GM21576 (cell line): ENCODE results near the gene EDC3.

Experiments
- ATAC-seq: cut with Tn5 transposase; IDR thresholded peaks from one replicate; pipeline ENCODE4 v1.9.1; 2021; ENCODE audit warnings: mild to moderate bottlenecking, moderate library complexity; ENCODE audit not compliant: unreplicated experiment

Gene EDC3

DNA sequence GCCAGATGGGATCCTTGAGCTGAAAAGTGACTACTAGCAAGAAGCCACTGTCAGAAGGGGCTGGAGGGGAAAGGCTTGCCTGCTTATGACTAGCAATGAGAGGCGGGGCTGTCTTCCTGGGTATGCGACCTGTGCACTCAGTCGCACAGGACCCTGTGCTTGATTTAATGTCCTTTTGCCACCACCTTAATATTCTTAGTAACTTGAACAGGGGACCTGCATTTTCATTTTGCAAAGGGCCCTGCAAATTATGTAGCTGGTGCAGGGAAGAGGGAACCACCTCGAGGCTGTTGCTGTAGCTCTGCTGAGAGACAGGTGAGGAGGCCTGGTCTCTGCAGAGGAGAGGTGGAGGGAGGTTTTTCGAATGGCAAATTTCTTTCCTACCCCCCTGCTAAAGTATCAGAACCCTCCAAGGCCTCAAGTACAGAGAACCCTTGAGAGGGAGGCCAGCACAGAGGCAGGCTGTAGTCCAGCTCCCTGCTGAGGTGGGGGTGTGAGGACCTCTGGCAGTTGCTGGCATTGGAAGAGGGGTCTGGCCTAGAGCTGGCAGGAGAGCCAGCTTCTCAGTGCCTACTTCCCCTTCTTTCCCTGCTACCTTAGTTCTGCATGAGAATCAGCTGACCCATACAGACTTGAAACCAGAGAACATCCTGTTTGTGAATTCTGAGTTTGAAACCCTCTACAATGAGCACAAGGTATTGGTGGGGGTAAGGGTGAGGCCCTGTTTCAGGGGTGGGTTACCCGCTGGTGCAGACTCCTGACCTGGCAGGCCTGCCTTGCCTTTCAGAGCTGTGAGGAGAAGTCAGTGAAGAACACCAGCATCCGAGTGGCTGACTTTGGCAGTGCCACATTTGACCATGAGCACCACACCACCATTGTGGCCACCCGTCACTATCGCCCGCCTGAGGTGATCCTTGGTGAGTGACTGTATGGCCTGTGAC, 68.8 kb downstream of the EDC3 start:
- peak; percentile 54 for ATAC-seq

GRCh38 chr15:74626336-74626735, 69.5 kb downstream of the EDC3 start:
- ATAC-seq: no peak

DNA sequence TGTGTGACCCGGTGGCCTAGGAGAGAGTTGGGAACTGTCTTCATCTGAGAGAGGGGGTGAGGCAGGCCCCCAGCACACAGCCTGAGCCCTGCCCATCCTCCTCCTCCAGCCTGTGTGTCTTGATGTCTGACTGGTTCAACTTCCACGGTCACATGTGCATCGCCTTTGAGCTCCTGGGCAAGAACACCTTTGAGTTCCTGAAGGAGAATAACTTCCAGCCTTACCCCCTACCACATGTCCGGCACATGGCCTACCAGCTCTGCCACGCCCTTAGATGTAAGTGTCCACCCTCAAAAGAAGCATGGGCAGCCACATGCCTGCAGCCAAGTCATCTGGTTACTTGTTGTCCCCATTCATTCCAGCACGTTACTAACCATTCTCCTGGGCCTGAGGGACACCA, 70.1 kb downstream of the EDC3 start:
- no peak for ATAC-seq

DNA sequence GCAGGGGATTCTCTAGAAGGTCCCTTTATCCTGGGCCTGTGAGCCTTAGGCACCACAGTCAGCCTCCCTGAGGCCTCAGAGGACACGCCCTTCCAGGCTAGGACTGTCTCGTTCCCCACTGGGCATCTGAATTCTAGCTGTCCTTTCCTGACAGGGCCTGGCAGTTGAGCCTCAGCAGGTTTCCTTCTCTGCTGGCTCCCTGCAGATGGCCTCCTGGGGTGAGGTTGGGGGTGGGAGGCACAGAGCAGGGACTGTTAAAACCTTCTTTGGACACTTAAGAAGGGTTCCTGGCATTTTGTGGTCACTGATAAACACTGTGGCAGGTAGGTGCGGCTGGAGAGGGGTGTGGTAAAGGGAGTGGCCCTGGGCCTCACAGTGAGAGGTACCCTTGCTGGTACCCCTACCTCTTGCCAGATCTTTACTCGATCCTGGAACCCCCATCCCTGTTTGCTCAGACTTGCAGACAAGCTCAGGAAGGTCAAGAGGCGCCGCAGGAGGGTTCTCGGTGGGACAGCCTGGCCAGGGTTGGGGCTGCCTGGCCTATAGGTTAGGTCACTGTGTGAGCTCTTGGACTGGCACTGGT, 71.7 kb downstream of the EDC3 start:
- ATAC-seq: no peak

DNA sequence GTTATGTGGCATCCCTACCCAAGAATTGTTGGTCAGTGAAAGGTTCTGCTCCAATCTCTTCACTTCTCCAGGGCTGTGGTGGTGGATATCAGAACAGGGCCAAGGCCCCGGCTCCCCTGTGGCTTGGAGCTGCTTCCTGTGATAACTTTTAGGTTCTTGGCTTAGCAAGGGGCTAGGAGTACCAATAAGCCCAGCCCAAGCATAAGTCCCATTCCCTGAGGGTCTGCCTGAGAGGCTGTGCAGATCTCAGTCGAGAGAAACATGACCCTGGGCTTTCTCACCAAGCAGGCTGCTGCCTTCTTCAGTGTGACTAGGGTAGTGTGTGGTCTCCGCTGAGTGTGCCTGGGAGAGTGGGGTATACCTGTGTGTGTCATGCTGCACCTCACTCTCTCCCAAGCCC, 73.1 kb downstream of the EDC3 start:
- ATAC-seq: no peak

DNA sequence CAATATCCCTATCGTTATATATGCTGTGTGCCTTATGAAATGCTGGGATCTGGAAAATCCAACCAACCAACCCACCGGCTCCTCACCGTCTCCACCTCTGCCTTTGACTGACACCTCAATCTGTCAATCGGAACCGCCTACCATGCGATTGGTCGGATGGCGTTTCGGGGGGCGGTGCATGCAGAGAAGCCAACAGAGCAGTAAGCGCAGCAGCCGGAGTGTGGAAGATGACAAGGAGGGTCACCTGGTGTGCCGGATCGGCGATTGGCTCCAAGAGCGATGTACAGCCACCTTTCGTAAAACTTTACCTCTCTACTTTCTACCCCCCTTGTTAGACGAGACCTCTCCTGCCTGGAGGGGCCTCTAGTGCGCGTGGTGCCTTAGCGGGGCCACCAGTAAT, 73.9 kb downstream of the EDC3 start:
- ATAC-seq: no peak

- ATAC-seq: no peak
Observed at GRCh38 chr15:74621546-74621920, 74.3 kb downstream of the EDC3 start.

- peak; percentile 49 for ATAC-seq
Observed at GRCh38 chr15:74620636-74621545, 74.9 kb downstream of the EDC3 start.

GRCh38 chr15:74619916-74620635, 75.7 kb downstream of the EDC3 start:
- ATAC-seq: no peak

DNA sequence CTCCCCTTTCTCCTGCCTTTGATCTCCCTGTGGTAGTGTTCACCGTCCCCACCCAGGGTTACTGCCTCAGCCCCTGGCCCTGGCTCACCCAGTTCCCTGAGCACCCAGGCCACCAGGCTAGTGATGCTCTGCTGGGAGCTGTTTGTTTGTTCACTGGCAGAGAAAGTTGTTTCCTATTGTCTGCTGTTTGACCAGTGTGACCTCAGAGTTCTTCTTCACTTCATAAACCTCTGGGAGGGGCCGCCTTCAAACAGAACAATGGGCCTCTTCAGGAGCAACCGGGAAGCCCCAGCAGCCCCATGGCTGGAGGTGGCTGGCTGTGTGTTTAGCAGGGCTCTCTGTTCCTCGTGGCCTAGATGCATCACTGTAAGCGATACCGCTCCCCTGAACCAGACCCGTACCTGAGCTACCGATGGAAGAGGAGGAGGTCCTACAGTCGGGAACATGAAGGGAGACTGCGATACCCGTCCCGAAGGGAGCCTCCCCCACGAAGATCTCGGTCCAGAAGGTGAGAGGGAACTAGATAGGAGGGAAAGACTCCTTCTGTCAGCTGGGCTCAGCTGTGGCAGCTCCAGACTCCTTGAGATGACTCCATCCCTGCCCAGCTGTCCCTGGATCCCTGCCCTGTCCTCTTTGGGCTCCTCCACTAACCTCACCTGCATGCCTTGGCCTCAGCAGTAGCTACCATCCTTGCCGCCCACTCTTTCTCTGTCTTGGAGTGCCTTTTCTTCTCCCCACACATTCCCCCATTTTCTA, 76.8 kb downstream of the EDC3 start:
- no peak for ATAC-seq

DNA sequence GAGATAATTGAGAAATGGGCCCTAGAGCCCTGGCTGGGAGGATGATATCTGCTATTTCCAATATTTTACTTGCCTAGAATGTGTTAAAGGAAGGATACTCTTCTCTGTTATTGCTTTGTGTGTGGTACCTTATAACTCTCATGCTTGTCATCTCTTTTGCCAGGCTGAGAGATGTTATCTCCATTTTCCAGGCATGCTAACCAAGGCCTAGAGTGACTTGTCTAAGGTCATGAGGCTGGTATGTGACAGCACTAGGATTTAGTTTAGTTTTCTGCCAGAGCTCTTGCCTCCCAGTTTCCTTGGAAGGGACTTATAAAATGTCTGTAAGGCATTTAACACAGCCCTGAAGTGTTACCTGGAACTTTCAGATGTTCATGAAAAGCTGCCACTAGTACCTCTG, 78.8 kb downstream of the EDC3 start:
- ATAC-seq: no peak

GRCh38 chr15:74616366-74616939, 79.4 kb downstream of the EDC3 start:
- ATAC-seq: no peak

GRCh38 chr15:74615508-74616365, 80.1 kb downstream of the EDC3 start, which contains the start of gene CLK3:
CLK3 (plus strand) TSS chr15:74615836; CDS start chr15:74619197, 3,361 bp downstream.
- ATAC-seq: peak; percentile 69

GRCh38 chr15:74614744-74615507, 80.9 kb downstream of the EDC3 start:
- ATAC-seq: peak; percentile 42

- no peak for ATAC-seq
Observed at GRCh38 chr15:74613953-74614743, 81.7 kb downstream of the EDC3 start.

DNA sequence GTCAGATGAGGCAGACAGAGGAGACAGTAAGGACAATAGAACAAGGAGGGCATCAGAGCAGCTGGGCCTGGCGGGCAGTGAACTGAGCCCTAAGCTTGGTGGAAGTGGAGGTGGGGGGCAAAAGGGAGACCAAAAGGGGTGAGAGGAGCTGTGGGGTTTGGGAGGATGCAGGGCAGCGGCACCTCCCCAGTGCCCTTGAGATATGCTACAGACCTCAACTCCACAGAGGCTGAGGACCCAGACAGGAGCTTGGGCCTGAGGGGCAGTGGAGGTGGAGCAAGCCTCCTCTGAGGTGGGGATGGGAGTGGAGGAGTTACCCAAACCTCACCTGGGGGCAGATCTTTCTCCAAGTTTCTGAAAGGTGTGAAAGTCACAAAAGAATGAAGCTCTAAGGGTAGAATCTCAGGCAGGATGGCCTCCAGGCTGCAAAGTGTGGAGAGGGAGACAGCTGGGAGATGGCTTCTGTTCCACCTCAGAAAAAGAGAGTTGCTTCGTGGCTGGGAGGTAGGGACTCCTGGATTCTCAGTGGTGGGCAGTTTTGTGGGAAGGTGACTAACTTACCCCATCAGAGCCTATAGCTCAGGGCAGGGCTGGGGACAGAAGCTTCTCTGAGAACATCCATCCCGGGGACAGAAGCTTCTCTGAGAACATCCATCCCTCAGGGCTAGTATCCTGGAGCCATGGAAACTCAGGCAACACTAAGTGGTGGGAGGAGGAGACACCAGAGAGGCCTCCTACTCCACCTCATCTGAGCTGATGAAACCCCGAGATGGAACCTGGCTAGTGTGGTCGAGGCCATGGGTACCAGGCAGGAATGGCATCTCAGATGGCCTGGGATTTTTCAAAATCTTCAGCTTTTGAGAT, 82.5 kb downstream of the EDC3 start:
- ATAC-seq: no peak
